Umbilical cord (tissue), 2 donors: Measurements from ENCODE around the gene RABIF. TPM values are rescaled to one million over a fixed set of nuclear protein-coding genes. Genes with fewer than 3 reads are reported as not detected.
"Not testable (repeated sequence)": the region's sequence is repeated elsewhere in the genome, so short reads cannot be mapped to it uniquely, and the experiment has no call there.

Source experiments
- DNase-seq: peaks from one replicate; pipeline ENCODE4 v3.0.0-alpha.2; 2015; ENCODE audit warnings: low spot score
- total RNA-seq: library from RNA; depleted of rRNA; stranded (reverse); fragments of >200 nt; gene quantifications from one replicate; pipeline ENCODE4 v1.2.3, GENCODE V29; 2014; ENCODE audit warnings: low replicate concordance; ENCODE audit not compliant: insufficient read depth

Gene RABIF
- total RNA-seq, 1 donor from 2014 or later = 5.3 TPM

DNA sequence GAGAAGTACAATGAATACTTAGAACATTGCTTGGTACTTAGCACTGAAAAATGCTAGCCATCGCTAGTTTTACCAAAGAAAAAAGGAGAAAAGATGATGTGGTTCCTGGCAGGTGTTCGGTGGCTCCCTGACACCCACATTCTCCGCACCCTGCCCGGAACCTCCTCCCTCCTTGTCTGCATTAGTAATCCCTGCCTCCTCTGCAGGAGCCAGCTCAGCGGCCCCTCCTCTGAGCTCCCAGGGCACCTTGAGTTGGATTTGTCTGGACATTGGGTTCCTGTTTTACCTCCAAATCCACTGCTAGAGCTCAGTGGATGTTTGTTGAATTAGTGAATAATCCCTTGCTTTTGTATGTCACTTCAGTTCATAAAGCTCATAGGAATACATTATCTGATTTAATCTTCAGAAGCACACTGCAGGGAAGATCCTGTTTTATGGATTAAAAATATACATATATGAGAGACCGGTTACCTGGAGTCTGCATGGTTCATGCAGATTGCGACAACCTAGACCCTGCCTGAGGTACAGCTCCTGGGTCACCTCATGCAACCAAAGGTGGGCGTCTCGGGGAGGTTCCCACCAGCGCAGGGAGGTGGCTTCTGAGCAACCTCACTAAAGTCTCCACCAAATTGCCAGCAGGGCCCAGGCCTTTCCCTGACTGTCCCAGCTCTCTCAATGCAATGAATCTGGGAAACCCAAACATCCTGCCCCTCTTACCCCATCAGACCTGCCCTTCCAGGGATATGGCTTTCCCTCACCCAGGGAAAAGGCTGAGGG lies 54.0 kb downstream of the RABIF start:
- DNase-seq = no peak

- no peak for DNase-seq
Observed at GRCh38 chr1:202831906-202832305, 57.0 kb downstream of the RABIF start.

GRCh38 chr1:202829223-202829622 lies 59.7 kb downstream of the RABIF start:
- not testable (repeated sequence) for DNase-seq

Other genes with a start within 250 kb of the RABIF start
- gene SYT2, start 178.7 kb downstream of the RABIF start, total RNA-seq = 1.7 TPM
- gene KDM5B, start 80.7 kb downstream of the RABIF start, total RNA-seq = 186 TPM
- not detected for gene PCAT6, start 78.2 kb downstream of the RABIF start, total RNA-seq
- gene KLHL12, start 38.1 kb upstream of the RABIF start, total RNA-seq = 21.7 TPM
- gene ADIPOR1, start 69.2 kb upstream of the RABIF start, total RNA-seq = 90.8 TPM
- 28.2 TPM for gene CYB5R1, start 78.1 kb upstream of the RABIF start, total RNA-seq
- 41.7 TPM for gene TMEM183A, start 118.2 kb upstream of the RABIF start, total RNA-seq
- gene PPFIA4, start 137.3 kb upstream of the RABIF start, total RNA-seq = 23.1 TPM
- gene MYOG, start 196.9 kb upstream of the RABIF start, total RNA-seq = 2.6 TPM
- 5.8 TPM for gene ADORA1, start 238.6 kb upstream of the RABIF start, total RNA-seq